Loucy (cell line): ENCODE measurements around the gene NELFCD.

Source experiments
- CTCF ChIP-seq: fragments of 200-600 bp; sonication (generic); conservative IDR thresholded peaks from 2 replicates; pipeline ENCODE4 v1.5.1; 2014; ENCODE audit warnings: mild to moderate bottlenecking, antibody characterized with exemption, low read length
- EZH2phosphoT487 ChIP-seq: fragments of 200-600 bp; IDR thresholded peaks from 2 replicates; pipeline ENCODE4 v1.6.1; 2018; ENCODE audit warnings: antibody characterized with exemption, mild to moderate bottlenecking, moderate library complexity, borderline replicate concordance

- TF ChIP-seq CTCF (no peak), EZH2phosphoT487 (no peak)
Observed at GRCh38 chr20:59002388-59002787, 21.3 kb downstream of the NELFCD start.
